Osteoblast (primary cell): Measurements from ENCODE around the gene CEMIP2. TPM values are rescaled to one million over a fixed set of nuclear protein-coding genes. Genes with fewer than 3 reads are reported as not detected.

Experiments used
- DNase-seq: peaks from one replicate; pipeline ENCODE4 v3.0.0; 2011; ENCODE audit warnings: low spot score, mixed read lengths; ENCODE audit not compliant: insufficient read length; ENCODE audit errors: missing footprints
- H2AFZ ChIP-seq: 2 replicates; pipeline ENCODE4 v1.6.0; 2011; ENCODE audit warnings: mild to moderate bottlenecking, low read length
- H3K27ac ChIP-seq: 2 replicates; pipeline ENCODE4 v1.5.1; 2011; ENCODE audit warnings: mild to moderate bottlenecking, low read depth, low read length, moderate library complexity
- H3K27me3 ChIP-seq: 2 replicates; pipeline ENCODE4 v1.6.0; 2012; ENCODE audit warnings: mild to moderate bottlenecking, control low read depth, inconsistent platforms, low read length, moderate library complexity; ENCODE audit not compliant: insufficient read depth
- H3K36me3 ChIP-seq: 2 replicates; pipeline ENCODE4 v1.5.1; 2011; ENCODE audit warnings: mild to moderate bottlenecking, low read length, control low read depth, moderate library complexity; ENCODE audit not compliant: insufficient read depth
- H3K4me1 ChIP-seq: 2 replicates; pipeline ENCODE4 v1.5.1; 2011; ENCODE audit warnings: mild to moderate bottlenecking, low read length, control low read depth, moderate library complexity; ENCODE audit not compliant: insufficient read depth
- H3K4me2 ChIP-seq: 2 replicates; pipeline ENCODE4 v1.6.0; 2011; ENCODE audit warnings: mild to moderate bottlenecking, low read length; ENCODE audit not compliant: insufficient read depth
- H3K4me3 ChIP-seq: fragments of 200-600 bp; sonication (generic); 3 replicates; pipeline ENCODE4 v1.5.1; 2012; ENCODE audit warnings: mild to moderate bottlenecking, low read length, inconsistent platforms; ENCODE audit not compliant: insufficient read depth
- H3K79me2 ChIP-seq: 2 replicates; pipeline ENCODE4 v1.6.0; 2012; ENCODE audit warnings: mild to moderate bottlenecking, low read length, control low read depth, inconsistent platforms; ENCODE audit not compliant: insufficient read depth
- H3K9me3 ChIP-seq: 2 replicates; pipeline ENCODE4 v1.5.1; 2011; ENCODE audit warnings: low read depth, low read length, control low read depth
- H4K20me1 ChIP-seq: 2 replicates; pipeline ENCODE4 v1.6.0; 2012; ENCODE audit warnings: mild to moderate bottlenecking, low read length, control low read depth; ENCODE audit not compliant: insufficient read depth
- CTCF ChIP-seq: IDR thresholded peaks from 2 replicates; pipeline ENCODE4 v1.5.1; 2011; ENCODE audit warnings: mild to moderate bottlenecking, low read depth, low read length, moderate library complexity; ENCODE audit errors: extremely low read depth
- total RNA-seq: library from RNA; depleted of rRNA; stranded (reverse); fragments of >200 nt; gene quantifications from 2 replicates; pipeline ENCODE4 v1.2.3, GENCODE V29; 2012

Gene CEMIP2
- total RNA-seq, 1 donor = 66.2 TPM

- no peak for DNase-seq
- Histone ChIP-seq H2AFZ (no peak overlapping the region), H3K4me3 (no peak overlapping the region), H3K4me1 (no peaks in the 10 kb centered on the region), H3K9me3 (no peaks in the 10 kb centered on the region), H3K27me3 (no peaks in the 10 kb centered on the region), H3K79me2 (no peaks in the 10 kb centered on the region), H3K27ac (no peak overlapping the region), H3K36me3 (no peaks in the 10 kb centered on the region), H4K20me1 (no peaks in the 10 kb centered on the region), H3K4me2 (no peak overlapping the region)
- no peak for TF ChIP-seq CTCF
Measured at GRCh38 chr9:71801826-71802225, 33.5 kb upstream of the CEMIP2 start.

- Histone ChIP-seq H3K4me3 (no peak overlapping the region), H2AFZ (no peak overlapping the region), H4K20me1 (no peaks in the 10 kb centered on the region), H3K4me2 (no peak overlapping the region), H3K27me3 (no peaks in the 10 kb centered on the region), H3K27ac (no peak overlapping the region), H3K4me1 (peaks cover 15% of the 10 kb centered on the region), H3K9me3 (no peaks in the 10 kb centered on the region), H3K36me3 (no peaks in the 10 kb centered on the region), H3K79me2 (no peaks in the 10 kb centered on the region)
- no peak for DNase-seq
- no peak for TF ChIP-seq CTCF
Measured at GRCh38 chr9:71797266-71797665, 29.0 kb upstream of the CEMIP2 start.

- no peak overlapping the region for H3K4me2 ChIP-seq
- no peaks in the 10 kb centered on the region for H3K9me3 ChIP-seq
- no peak overlapping the region for H2AFZ ChIP-seq
- no peak for DNase-seq
- TF ChIP-seq CTCF = no peak
- H3K27ac ChIP-seq = no peak overlapping the region
- H3K4me1 ChIP-seq = peaks cover 15% of the 10 kb centered on the region
- no peaks in the 10 kb centered on the region for H3K79me2 ChIP-seq
- H3K4me3 ChIP-seq = no peak overlapping the region
- H3K27me3 ChIP-seq = no peaks in the 10 kb centered on the region
- no peaks in the 10 kb centered on the region for H3K36me3 ChIP-seq
- no peaks in the 10 kb centered on the region for H4K20me1 ChIP-seq
Measured at GRCh38 chr9:71796100-71796767, 27.9 kb upstream of the CEMIP2 start.

DNA sequence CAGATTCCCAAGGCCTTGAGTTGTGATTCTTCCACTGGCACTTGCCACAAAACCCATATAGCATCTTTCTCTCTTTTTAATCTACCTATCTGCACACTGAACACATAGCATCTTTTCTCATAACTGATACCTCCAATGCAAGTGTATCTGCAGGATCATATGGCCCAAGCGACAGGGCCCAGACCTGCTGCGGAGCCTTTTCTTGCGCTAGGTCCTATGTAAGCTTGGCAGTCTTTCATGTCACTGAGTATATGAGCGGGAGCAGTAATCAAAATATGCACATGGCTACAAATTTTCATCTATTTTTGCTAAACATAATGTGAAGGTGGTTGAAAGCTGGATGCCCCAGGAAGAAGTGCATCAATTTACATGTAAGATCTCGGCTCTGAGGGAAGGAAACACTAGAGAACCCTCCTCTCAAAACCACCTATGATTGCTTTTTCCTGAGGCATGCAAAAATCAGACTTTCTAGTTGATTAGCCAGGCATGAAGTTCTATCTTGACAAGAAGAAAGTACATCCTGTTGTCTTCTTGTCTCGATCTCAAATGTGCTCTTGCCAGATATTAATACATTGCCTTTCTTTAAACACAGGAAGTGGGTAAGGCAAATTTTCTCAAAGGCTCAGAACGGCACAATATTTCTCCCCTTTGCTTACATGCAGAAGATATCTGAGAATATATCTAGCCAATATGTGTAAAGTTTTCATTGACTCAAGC, 26.9 kb upstream of the CEMIP2 start:
- no peaks in the 10 kb centered on the region for H4K20me1 ChIP-seq
- H3K27me3 ChIP-seq = no peaks in the 10 kb centered on the region
- no peak for DNase-seq
- no peaks in the 10 kb centered on the region for H3K9me3 ChIP-seq
- no peaks in the 10 kb centered on the region for H3K79me2 ChIP-seq
- H3K4me2 ChIP-seq = no peak overlapping the region
- H3K4me1 ChIP-seq = peaks cover 15% of the 10 kb centered on the region
- H3K4me3 ChIP-seq = no peak overlapping the region
- no peak overlapping the region for H2AFZ ChIP-seq
- no peaks in the 10 kb centered on the region for H3K36me3 ChIP-seq
- no peak overlapping the region for H3K27ac ChIP-seq
- no peak for TF ChIP-seq CTCF
